ES-I3 (cell line): ENCODE results near the gene KIF26A.
"Not testable (repeated sequence)": the region's sequence is repeated elsewhere in the genome, so short reads cannot be mapped to it uniquely, and the experiment has no call there.

Source experiments
- H3K36me3 ChIP-seq: 2 replicates; pipeline ENCODE4 v1.6.1; 2013; ENCODE audit warnings: mild to moderate bottlenecking, low read length, control low read depth, moderate library complexity; ENCODE audit not compliant: insufficient read depth
- H3K4me1 ChIP-seq: 2 replicates; pipeline ENCODE4 v1.6.1; 2013; ENCODE audit warnings: mild to moderate bottlenecking, control low read depth, low read length; ENCODE audit not compliant: insufficient read depth
- H3K9ac ChIP-seq: 2 replicates; pipeline ENCODE4 v1.6.1; 2013; ENCODE audit warnings: low read depth, mild to moderate bottlenecking, low read length, moderate library complexity
- H3K9me3 ChIP-seq: 2 replicates; pipeline ENCODE4 v1.6.1; 2013; ENCODE audit warnings: mild to moderate bottlenecking, low read length, moderate library complexity; ENCODE audit not compliant: control insufficient read depth, insufficient read depth

Gene KIF26A

GRCh38 chr14:104202259-104203070, 64.1 kb downstream of the KIF26A start:
- H3K9ac ChIP-seq, result no peak overlapping the region

GRCh38 chr14:104203071-104203425, 64.7 kb downstream of the KIF26A start:
- H3K4me1 ChIP-seq, result no peaks in the 10 kb centered on the region; the same call in 1 of the 2 replicates
- no peak overlapping the region for H3K9ac ChIP-seq
- no peaks in the 10 kb centered on the region for H3K36me3 ChIP-seq
- H3K9me3 ChIP-seq, result no peaks in the 10 kb centered on the region

More at GRCh38 chr14:104202259-104203070, 64.1 kb downstream of the KIF26A start:
- Histone ChIP-seq H3K4me1 (no peaks in the 10 kb centered on the region; the same call in 1 of the 2 replicates), H3K36me3 (no peaks in the 10 kb centered on the region), H3K9me3 (no peaks in the 10 kb centered on the region)

DNA sequence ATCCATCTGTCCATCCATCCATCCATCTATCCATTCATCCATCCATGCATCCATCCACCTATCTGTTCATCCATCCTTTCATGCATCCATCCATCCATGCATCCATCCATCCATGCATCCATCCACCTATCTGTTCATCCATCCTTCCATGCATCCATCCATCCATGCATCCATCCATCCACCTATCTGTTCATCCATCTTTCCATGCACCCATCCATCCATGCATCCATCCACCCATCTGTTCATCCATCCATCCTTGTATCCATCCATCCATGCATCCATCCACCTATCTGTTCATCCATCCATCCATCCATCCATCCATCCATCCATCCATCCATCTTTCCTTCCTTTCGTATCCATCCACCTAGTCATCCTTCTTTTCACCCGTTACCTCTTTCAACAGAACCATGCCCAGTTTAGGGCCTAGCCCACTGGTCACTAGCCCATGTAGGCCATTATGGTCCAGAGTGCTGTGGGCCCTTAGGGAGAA, 66.3 kb downstream of the KIF26A start:
- H3K36me3 ChIP-seq, result no peaks in the 10 kb centered on the region
- no peaks in the 10 kb centered on the region; the same call in 1 of the 2 replicates for H3K4me1 ChIP-seq
- no peak overlapping the region for H3K9ac ChIP-seq
- H3K9me3 ChIP-seq, result no peaks in the 10 kb centered on the region

- Histone ChIP-seq H3K9ac (no peak overlapping the region), H3K4me1 (no peaks in the 10 kb centered on the region; the same call in 1 of the 2 replicates), H3K9me3 (no peaks in the 10 kb centered on the region), H3K36me3 (no peaks in the 10 kb centered on the region)
These were observed 67.4 kb downstream of the KIF26A start for GRCh38 chr14:104205781-104206180.

DNA sequence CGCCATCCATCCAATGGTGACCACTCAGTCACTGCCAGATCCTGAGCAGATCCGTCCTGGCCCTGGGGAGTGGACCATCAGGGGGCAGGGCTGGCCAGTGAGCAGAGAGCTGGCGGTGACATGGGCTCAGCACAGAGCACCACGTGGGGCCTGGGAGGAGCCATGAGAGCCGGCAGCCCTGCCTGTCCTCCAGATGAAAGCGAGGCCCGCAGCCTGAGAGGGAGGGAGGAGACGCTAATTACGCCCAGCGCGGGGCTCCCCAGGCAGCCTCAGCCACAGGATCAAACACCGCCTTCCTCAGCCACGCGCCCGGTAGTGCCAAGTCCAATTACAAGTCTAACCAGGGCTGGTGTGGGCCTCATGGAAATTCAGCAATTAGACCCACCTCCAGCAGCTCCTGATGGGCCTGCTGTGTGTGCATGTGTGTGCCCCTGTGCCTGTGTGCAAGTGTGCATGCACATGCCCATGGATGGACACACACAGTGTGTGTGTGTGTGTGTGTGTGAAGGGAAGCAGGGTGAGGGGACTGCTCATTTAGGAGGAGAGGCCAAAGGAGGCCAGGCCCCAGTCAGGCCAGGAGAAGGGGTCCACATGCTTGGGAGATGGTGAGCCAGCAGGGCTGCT, 68.0 kb downstream of the KIF26A start:
- Histone ChIP-seq H3K9ac (no peak overlapping the region), H3K36me3 (no peaks in the 10 kb centered on the region), H3K4me1 (no peaks in the 10 kb centered on the region; the same call in 1 of the 2 replicates), H3K9me3 (no peaks in the 10 kb centered on the region)

- Histone ChIP-seq H3K9me3 (no peaks in the 10 kb centered on the region), H3K4me1 (no peaks in the 10 kb centered on the region; the same call in 1 of the 2 replicates), H3K36me3 (no peaks in the 10 kb centered on the region), H3K9ac (no peak overlapping the region)
These were observed 69.0 kb downstream of the KIF26A start for GRCh38 chr14:104207142-104208014.

DNA sequence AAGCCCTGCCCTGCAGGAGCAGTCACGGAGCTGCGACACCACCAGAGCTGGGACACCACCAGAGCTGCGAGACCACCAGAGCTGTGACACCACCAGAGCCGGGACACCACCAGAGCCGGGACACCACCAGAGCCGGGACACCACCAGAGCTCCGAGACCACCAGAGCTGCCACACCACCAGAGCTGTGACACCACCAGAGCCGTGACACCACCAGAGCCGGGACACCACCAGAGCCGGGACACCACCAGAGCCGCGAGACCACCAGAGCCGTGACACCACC, 69.6 kb downstream of the KIF26A start:
- not testable (repeated sequence) for H3K9ac ChIP-seq, H3K9me3 ChIP-seq, H3K4me1 ChIP-seq, H3K36me3 ChIP-seq

GRCh38 chr14:104208331-104208730, 69.9 kb downstream of the KIF26A start:
- H3K9me3 ChIP-seq, H3K9ac ChIP-seq, H3K36me3 ChIP-seq, H3K4me1 ChIP-seq: not testable (repeated sequence)

- H3K9me3 ChIP-seq, H3K36me3 ChIP-seq, H3K9ac ChIP-seq, H3K4me1 ChIP-seq: not testable (repeated sequence)
These were observed 70.7 kb downstream of the KIF26A start for GRCh38 chr14:104209071-104209470.

- Histone ChIP-seq H3K9ac (no peak overlapping the region), H3K4me1 (no peaks in the 10 kb centered on the region; the same call in 1 of the 2 replicates), H3K9me3 (no peaks in the 10 kb centered on the region), H3K36me3 (no peaks in the 10 kb centered on the region)
These were observed 71.8 kb downstream of the KIF26A start for GRCh38 chr14:104209985-104210816.

DNA sequence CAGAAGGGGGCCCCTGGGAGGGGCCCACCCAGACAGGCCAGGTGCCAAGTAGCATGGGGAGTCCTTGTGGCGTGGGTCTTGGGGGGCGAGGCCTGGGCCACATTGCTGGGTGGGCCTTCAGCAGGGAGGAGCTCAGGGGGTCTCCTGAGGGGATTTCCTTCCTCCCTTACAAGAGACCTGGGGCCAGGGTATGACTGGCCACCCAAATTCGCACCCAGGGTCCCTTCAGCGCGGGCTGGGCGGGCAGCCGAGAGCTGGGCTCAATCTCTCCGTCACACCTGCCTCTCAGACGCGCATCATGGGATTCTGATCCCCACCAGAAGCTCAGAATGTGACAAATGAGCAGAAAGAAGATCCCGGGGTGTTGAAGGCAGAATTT, 72.4 kb downstream of the KIF26A start:
- Histone ChIP-seq H3K36me3 (no peaks in the 10 kb centered on the region), H3K4me1 (no peaks in the 10 kb centered on the region; the same call in 1 of the 2 replicates), H3K9ac (no peak overlapping the region), H3K9me3 (no peaks in the 10 kb centered on the region)

GRCh38 chr14:104211215-104211614, 72.8 kb downstream of the KIF26A start:
- H3K9me3 ChIP-seq, result no peaks in the 10 kb centered on the region
- no peaks in the 10 kb centered on the region for H3K36me3 ChIP-seq
- H3K9ac ChIP-seq, result no peak overlapping the region
- H3K4me1 ChIP-seq, result no peaks in the 10 kb centered on the region; the same call in 1 of the 2 replicates

DNA sequence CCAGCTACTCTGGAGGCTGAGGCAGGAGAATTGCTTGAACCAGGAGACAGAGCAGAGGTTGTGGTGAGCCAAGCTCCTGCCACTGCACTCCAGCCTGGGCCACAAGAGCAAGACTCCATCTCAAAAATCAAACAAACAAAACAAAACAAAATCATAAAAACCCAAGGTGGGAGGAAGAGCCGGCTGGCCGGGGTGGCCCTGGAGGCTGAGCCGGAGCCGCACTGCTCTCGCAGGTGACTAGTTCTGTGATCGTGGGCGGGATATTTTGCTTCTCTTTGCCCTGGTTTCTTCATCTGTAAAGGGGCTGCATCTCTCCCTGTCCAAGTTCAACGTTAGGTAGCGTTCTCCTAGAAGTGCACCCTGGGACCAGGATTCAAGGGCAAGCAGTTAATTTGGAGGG, 73.4 kb downstream of the KIF26A start:
- H3K4me1 ChIP-seq, result no peaks in the 10 kb centered on the region
- no peaks in the 10 kb centered on the region for H3K9me3 ChIP-seq

More for the DNA sequence above, 73.4 kb downstream of the KIF26A start:
- H3K36me3 ChIP-seq, result no peaks in the 10 kb centered on the region
- no peak overlapping the region for H3K9ac ChIP-seq
